Measurements from ENCODE around the gene ZCCHC10.
"Not testable (repeated sequence)": the region's sequence is repeated elsewhere in the genome, so short reads cannot be mapped to it uniquely, and the experiment has no call there.

Gene ZCCHC10

DNA sequence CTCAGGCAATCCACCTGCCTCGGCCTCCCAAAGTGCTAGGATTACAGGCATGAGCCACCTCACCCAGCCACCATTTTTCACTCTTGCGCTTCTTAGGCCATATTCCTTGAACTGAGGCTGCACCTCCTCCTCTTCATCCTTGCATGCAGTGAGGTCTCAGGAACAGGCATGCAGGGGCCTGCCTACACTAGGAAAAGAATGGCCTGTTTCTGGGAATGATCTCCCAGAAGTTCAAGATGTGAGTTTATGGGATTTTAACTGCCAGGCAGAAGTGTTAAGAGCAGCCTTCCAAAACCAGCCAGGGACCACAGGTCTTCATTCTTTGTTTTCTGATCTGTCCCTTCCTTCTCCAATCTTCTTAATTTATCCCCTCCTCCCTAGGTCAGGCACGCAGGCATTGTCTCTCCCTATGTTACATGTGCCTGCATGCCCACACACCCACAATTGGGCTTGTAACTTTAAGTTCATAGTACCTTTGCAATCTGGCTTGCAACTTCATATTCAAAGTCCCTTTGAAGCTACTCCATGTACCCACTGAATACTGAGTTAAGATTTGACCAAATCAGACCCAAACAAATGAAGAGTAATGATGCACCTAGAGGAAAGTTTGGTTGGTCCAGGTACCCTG lies 14.9 kb upstream of the ZCCHC10 start:
- no peak for DNase-seq

DNA sequence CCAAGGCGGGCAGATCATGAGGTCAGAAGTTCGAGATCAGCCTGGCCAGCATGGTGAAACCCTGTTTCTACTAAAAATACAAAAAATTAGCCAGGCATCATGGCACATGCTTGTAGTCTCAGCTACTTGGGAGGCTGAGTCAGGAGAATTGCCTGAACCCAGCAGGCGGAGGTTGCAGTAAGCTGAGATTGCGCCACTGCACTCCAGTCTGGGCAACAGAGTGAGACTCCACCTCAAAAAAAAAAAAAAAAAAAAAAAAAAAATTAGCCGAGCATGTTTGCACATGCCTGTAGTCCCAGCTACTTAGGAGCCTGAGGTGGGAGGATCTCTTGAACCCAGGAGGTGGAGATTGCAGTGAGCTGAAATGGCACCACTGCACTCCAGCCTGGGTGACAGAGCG lies 10.3 kb upstream of the ZCCHC10 start:
- DNase-seq = not testable (repeated sequence)

DNA sequence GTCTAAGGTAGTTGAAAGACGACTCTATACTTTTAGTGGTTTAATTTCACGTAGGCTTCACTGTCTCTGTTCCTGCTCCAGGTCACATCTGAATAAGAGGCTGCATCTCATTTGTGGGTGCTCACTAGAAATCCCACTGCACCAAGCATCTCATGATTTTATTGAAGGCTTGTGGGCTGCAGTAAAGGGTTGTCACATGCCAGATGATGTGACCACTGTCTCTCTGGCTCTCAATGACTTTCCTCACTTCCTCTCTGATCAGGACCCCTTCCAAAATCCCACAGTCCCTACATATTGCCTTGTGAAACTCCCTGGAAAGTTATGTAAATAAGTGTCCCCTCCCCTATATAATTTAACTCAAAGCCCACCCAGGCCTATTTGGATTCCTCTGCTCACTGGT lies 8.9 kb upstream of the ZCCHC10 start:
- DNase-seq = no peak

DNA sequence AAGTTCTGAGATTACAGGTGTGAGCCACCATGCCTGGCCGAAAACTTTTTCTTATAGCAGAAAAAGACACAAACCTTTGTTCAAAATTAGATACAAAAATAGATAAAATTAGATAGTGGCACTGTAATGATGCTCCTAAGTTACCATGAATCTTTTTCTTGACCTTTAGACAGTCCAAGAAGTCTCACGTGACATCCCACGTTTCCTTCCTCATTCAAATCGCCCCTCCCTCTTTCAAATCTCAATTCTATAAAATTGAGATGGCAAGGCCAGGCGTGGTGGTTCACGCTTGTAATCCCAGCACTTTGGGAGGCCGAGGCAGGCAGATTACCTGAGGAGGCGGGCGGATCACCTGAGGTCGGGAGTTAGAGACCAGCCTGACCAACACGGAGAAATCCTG lies 7.7 kb upstream of the ZCCHC10 start:
- no peak for DNase-seq

DNA sequence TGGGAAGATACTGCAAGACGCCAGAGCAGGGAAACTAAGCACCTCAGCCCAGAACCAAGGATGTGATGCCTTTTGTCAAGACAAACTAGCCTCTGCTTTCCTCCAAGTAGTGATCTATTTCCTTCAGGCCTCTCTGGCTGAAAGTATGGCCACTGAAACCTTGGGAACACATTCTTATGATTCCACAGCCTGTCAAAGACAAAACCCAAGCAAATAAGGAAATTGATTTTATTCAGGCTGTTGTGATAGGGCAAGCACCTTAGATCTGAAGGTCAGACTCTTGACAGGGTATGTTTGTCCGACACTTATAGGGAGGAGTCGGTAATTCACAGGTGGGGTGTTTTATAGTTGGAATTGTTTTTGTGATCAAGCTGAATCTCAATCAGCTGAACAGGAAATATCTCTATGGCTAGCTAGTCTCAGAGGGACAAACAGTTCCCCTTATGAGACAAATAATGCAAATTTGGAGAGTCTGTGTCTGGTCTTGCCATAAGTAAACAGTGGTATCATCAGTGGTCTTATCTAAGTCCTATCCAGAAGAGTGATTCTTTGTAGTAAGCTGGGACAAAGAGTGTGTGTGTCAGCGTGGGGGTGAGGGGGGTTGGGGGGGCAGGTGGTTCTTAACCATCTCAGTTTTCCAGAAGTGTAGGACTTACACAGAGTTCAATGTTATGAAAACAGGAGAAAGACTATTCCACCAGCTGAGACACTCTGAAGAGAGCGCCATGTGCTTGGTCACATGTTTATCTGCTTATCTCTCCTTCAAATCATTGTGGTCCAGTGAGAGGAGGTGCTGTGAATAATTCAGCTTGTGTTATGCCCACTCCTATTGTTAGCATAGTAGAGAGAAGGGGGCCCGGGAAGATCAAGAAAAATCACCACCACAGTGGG lies 6.7 kb upstream of the ZCCHC10 start:
- no peak for DNase-seq

DNA sequence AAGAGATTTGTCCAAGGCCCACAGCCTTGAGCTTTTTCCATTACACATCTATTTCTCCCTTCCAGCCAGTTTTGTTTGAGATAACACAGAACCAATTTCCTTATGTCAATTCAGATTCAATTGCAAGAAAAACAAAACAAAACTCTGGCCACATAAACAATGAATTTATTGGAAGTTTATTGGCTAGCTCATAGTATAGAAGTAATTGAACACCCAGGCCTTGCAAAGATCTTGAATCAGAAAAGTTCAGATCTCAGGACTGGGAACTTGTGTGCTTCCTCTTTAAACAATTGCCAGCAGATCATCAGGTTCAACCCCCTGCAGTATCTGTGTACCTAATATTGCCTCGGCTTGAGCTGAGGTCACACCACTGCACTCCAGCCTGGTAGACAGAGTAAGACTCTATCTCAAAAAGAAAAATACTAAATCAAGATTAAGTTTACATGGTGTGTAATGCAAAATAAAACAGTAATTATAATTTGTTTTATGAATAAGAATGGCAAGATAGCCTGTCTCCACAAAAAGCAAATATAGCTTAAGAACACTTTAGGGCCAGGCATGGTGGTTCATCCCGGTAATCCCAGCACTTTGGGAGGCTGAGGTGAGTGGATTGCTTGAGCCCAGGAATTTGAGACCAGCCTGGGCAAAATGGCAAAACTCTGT lies 4.1 kb upstream of the ZCCHC10 start:
- no peak for DNase-seq

DNA sequence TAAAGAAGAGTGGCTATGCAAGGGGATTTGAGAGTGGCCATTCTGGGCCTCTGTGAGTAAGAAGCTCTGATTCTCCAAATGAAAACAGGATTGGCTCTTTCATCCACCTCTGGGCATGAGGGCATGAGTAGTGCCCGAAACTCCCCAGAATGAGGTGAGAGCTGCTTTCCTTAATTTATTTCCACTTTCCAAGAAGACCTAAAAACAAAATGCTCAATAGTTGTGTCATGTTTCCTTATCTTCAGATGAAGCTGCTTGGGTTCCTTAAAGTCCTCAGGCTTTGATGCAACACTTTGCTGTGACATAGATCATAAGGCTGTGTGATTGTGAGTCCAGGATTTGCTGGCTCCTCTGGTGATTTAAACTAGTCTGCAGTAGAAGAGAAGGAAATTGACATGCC lies 3.1 kb upstream of the ZCCHC10 start:
- no peak for DNase-seq

DNA sequence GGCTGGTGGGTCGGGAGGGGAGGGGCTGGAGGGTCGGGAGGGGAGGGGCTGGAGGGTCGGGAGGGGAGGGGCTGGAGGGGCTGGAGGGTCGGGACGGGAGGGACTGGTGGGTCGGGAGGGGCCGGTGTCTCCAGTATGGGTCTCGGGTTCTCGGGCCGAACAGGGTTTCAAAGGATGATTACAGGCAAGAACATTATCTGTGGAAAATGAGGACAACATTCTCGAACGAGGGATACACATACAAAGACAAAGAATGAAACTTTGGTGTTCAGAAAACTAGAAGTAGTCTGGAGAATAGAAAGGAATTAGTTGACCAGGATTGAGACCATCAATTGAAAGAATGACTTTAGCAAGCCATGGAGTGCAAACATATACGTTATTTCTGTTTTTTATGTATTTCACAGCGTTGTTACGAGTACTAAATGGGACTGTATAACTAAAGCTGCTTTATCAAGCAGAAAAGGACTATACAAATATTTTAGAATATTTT lies 360 bp upstream of the ZCCHC10 start:
- DNase-seq = no peak

DNA sequence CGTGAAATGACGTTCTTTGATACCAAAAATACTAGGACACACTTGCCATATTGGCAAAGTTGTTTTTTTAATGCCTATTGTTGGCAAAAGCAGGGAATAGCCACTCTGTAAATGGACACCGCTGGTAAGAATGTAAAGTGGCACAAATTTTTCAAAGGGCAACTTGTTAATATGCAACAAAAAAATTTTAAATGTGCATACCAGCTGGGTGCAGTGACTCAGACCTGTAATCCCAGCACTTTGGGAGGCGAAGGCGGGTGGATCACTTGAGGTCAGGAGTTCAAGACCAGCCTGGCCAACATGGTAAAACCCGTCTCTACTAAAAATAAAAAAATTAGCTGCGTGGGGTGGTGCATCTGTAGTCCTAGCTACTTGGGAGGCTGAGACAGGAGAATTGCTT lies 6.9 kb downstream of the ZCCHC10 start:
- not testable (repeated sequence) for DNase-seq

DNA sequence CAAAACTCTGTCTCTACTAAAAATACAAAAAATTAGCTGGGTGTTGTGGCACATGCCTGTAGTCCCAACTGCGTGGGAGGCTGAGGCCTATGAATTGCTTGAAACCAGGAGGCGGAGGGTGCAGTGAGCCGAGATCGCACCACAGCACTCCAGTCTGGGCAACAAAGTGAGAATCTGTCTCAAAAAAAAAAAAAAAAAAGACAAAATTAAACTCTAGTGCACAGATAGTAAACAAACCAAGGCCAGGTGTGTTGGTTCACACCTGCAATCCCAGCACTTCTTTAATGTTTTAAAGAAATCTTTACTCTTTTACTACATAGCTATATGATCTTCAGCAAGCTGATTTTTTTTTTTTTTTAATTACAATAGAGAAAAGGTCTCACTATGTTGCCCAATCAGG lies 8.4 kb downstream of the ZCCHC10 start:
- DNase-seq = no peak

DNA sequence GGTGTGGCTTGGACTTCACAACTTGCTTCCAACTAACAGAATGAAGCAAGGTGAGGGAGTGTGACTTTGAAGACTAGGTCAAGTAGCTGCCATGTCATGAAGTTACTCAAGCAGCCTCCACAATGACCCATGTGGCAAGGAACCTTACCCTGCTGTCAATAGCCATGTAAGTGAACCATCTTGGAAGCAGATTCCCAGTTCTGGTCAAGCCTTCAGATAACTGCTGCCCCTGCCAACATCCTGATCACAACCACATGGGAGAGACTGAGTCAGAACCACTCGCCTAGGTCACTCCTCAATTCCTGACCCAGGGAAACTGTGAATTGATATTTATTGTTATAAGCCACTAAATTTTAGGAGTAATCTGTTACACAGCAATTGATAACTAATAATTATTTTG lies 10.9 kb downstream of the ZCCHC10 start:
- DNase-seq = no peak

DNA sequence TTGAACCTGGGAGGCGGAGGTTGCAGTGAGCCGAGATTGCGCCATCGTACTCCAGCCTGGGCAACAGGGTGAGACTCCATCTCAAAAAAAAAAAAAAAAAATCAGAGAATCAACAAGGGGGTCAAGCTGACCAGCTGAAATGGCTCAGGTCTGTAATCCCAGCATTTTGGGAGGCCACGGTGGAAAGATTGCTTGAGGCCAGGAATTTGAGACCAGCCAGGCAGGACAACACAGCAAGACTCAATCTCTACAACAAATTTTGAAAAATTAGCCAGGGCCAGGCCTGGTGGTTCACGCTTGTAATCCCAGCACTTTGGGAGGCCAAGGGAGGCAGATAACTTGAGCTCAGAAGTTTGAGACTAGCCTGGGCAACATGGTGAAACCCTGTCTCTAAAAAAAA lies 17.9 kb downstream of the ZCCHC10 start:
- DNase-seq = not testable (repeated sequence)

DNA sequence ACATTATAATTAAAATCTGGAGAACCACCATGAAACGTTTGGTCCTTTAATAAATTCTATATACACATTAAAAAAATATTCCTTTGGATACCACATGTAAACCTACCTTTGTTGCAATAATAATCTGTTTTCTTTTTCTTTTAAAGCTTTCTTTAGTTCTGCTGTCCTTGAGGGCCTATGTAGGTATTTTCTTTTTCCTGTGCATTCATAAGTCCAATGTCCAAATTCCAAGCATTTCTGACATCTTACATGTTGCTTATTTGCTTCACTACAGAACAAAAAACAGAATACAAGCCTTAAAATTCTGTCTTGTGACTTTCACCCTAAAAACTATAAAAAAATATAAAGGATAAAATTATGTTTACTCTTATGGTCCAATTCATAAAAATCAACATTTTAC lies 19.7 kb downstream of the ZCCHC10 start:
- DNase-seq = no peak

DNA sequence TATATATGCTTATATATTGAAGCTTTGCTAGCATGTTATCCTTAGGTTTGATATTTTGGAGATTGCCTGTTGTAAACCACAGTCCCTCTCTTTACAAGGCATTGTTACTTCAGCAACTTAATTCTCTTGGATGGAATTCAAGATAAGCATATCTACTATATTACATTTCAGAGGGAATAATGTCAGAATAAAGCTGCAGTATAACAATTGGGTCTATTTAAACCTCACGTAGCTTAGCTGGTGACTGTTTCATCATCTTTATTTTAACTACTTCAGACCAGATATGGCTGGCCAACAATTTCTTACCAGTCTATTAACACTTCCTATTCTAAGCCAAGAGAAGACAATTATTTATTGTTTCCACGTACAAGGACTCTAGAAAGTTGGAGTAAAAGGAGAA lies 27.1 kb downstream of the ZCCHC10 start:
- no peak for DNase-seq

DNA sequence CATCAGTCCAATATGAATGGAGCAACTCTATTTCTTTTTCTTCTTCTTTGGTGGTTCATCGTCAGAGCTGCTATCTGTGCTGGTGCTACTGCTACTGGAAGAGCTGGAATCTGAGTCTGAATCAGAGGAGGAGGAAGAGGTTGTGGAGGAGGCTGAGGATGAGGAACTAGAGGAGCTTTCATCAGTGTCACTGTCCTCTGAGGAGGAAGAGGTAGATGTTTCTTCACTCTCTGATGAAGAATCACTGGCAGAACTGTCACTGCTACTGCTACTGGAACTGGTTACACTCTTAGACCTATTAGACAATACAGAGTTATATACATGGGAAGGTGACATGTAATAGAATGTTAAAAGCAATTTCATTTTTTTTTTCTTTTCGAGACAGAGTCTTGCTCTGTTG lies 27.8 kb downstream of the ZCCHC10 start:
- DNase-seq = no peak

DNA sequence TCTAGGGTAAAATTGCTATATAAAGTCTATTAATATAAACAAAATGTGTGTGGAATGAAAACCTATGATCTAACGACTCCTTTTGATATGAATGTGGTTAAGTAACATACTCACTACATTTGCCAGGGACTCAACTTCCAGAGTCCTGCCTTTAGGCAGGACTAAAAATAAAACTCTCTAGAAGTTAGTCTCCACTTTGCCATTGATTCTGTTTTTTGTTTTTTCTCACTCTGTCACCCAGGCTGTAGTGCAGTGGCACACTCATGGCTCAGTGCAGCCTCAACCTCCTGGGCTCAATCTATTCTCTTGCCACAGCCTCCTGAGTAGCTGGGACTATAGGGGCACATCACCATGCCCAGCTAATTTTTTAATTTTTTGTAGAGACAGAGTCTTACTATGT lies 30.0 kb downstream of the ZCCHC10 start:
- no peak for DNase-seq

DNA sequence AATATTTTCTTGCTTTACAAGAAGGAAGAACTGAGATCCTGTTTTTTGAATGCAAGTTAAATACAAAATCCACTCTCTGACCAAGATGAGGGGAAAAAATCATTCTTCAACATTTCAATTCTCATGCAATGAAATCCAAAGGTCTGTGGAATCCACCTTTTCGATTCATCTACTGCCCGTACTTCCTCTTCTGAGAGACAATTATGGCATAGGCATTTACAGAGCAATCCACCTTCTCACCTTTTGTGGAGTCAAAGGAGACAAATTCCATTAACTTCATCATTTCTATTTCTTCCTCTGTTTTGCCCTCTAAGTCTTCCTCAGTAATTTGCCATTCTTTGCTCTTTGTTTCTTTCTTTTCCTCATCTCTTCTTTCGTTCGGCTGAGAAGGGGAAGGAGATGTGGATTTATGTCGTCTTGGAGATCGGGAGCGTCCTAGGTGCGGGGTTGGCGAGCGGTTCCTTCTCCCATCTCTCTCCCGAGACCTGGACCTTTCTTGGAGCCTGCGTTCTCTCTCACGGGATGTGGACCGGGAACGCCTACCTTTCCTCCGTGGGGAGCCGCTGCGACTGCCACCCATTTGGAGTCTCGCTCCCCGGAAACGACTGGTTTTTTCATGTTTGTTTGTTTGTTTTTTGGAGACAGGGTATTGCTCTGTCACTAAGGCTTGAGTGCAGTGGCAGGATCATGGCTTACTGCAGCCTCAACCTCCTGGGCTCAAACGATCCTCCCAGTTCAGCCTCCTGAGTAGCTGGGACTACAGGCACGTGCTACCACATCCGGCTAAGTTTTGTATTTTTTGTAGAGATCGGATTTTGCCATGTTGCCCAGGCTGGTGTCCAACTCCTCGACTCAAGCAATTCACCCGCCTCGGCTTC lies 38.6 kb downstream of the ZCCHC10 start:
- no peak for DNase-seq

DNA sequence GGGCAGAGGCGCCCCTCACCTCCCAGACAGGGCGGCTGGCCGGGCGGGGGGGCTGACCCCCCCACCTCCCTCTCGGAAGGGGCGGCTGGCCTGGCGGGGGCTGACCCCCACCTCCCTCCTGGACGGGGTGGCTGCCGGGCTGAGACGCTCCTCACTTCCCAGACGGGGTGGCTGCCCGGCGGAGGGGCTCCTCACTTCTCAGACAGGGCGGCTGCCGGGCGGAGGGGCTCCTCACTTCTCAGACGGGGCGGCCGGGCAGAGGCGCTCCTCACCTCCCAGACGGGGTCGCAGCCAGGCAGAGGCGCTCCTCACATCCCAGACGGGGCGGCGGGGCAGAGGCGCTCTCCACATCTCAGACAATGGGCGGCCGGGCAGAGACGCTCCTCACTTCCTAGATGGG lies 43.4 kb downstream of the ZCCHC10 start:
- DNase-seq = not testable (repeated sequence)

DNA sequence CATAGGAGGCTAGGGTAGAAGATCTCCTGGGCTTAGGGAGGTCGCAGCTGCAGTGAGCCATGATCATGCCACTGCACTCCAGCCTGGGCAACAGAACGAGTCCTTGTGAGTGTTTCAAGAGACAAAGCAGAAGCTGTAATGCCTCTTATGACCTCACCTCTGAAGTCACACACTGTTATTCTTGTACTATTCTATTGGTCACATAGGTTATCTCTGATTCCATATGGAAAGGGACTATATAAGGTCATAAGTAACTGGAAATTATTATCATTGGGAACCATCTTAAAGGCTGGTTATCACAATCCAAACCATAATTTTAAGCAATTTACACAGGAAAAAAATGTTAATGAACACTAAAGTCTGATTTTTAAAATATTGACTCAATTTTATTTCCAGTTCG lies 45.1 kb downstream of the ZCCHC10 start:
- no peak for DNase-seq

DNA sequence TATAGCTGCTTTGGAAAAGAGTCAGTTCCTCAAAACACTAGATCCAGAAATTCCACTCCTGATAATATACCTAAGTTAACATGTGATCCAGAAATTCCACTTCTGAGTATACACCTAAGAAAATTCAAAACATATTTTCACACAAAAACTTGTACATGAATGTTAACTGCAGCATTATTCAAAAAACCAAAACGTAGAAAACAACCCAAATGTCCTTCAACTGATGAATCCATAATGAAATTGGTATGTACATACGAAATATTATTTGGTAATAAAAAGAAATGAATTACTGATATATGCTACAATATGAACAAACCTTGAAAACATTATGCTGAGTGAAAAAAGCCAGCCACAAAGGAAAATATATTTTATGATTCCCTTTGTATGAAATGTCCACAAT lies 46.4 kb downstream of the ZCCHC10 start:
- no peak for DNase-seq

DNA sequence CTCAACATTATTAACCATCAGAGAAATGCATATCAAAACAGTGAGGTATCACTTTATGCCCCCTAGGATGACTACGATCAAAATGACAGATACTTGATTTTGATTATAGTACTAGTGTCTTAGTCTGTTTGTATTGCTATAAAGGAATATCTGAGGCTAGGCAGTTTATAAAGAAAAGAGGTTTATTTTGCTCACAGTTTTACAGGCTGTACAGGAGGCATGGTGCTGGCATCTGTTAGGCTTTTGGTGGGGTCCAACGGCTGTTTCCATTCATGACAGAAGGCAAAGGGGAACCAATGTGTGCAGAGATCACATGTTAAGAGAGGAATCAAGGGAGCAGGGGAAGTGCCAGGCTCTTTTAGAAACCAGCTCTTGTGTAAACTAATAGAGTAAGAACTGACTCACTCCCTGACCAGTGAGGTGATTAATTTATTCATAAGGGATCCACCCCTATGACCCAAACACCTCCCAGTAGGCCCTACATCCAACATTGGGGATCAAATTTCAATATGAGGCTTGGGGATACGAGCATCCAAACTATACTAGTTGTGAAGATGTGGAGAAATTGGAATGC lies 46.9 kb downstream of the ZCCHC10 start:
- no peak for DNase-seq

DNA sequence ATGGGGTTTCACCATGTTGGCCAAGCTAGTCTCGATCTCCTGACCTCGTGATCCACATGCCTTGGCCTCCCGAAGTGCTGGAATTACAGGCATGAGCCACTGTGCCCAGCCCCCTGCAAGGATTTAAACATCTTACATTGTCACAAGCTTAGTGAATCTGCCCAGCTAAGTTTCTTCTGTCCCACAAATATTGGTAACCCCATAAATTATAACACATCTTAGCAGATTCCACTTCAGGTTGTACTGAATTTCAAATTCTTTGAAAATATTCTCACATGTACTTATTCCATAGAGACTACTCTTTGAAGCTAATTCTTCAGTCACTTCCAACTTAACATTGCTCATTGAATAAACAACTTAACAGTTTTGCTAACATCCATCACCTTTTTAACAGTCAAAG lies 49.5 kb downstream of the ZCCHC10 start:
- no peak for DNase-seq
